GM20431 (cell line): ENCODE measurements around the gene GID4.

Experiments
- in situ Hi-C: fragments of 300-500 bp; cut with MseI, MboI; formaldehyde crosslinking; loops from one replicate; pipeline ENCODE4 v1.15.0; 2020; ENCODE audit warnings: low sequenced_read_pairs; ENCODE audit not compliant: unreplicated experiment

Gene GID4

GRCh38 chr17:18040261-18040858 is 1.2 kb downstream of the GID4 start:
- in situ Hi-C loops: loop anchor here (25.0 kb wide), 1 partner anchor 353 kb away; the partner anchor contains the start of gene RAI1

GRCh38 chr17:18041776-18042175 is 2.6 kb downstream of the GID4 start:
- in situ Hi-C loops: loop anchor here (25.0 kb wide), 1 partner anchor 354 kb away; the partner anchor contains the start of gene RAI1

- in situ Hi-C loops: loop anchor here (25.0 kb wide), 1 partner anchor 356 kb away; the partner anchor contains the start of gene RAI1
Measured at GRCh38 chr17:18042983-18043382, 3.8 kb downstream of the GID4 start.

- in situ Hi-C loops: loop anchor here (25.0 kb wide), 1 partner anchor 356 kb away; the partner anchor contains the start of gene RAI1
Measured at GRCh38 chr17:18043491-18043890, 4.3 kb downstream of the GID4 start.

GRCh38 chr17:18044609-18045008 is 5.4 kb downstream of the GID4 start:
- in situ Hi-C loops: loop anchor here (25.0 kb wide), 1 partner anchor 357 kb away; the partner anchor contains the start of gene RAI1

GRCh38 chr17:18045691-18046350 is 6.6 kb downstream of the GID4 start:
- in situ Hi-C loops: loop anchor here (25.0 kb wide), 1 partner anchor 359 kb away; the partner anchor contains the start of gene RAI1

GRCh38 chr17:18055597-18055996 is 16.4 kb downstream of the GID4 start:
- in situ Hi-C loops: no loop called here

- in situ Hi-C loops: no loop called here
Measured at GRCh38 chr17:18056214-18056613, 17.0 kb downstream of the GID4 start.

- in situ Hi-C loops: no loop called here
Measured at GRCh38 chr17:18059283-18059682, 20.1 kb downstream of the GID4 start.

- in situ Hi-C loops: no loop called here
Measured at GRCh38 chr17:18064053-18064452, 24.8 kb downstream of the GID4 start.

- in situ Hi-C loops: no loop called here
Measured at GRCh38 chr17:18065546-18065945, 26.3 kb downstream of the GID4 start.

- in situ Hi-C loops: no loop called here
Measured at GRCh38 chr17:18066866-18067265, 27.7 kb downstream of the GID4 start.

GRCh38 chr17:18069101-18069500 is 29.9 kb downstream of the GID4 start:
- in situ Hi-C loops: no loop called here

- in situ Hi-C loops: no loop called here
Measured at GRCh38 chr17:18070861-18071340, 31.7 kb downstream of the GID4 start.

GRCh38 chr17:18071751-18072150 is 32.5 kb downstream of the GID4 start:
- in situ Hi-C loops: no loop called here

- in situ Hi-C loops: no loop called here
Measured at GRCh38 chr17:18074566-18075272, 35.5 kb downstream of the GID4 start.

GRCh38 chr17:18076936-18077335 is 37.7 kb downstream of the GID4 start:
- in situ Hi-C loops: no loop called here

GRCh38 chr17:18079543-18079942 is 40.3 kb downstream of the GID4 start:
- in situ Hi-C loops: no loop called here

- in situ Hi-C loops: no loop called here
Measured at GRCh38 chr17:18084256-18084655, 45.0 kb downstream of the GID4 start.

- in situ Hi-C loops: no loop called here
Measured at GRCh38 chr17:18087610-18088491, 48.6 kb downstream of the GID4 start, which contains the start of gene DRG2. Gene DRG2, plus strand, starts transcription at chr17:18087948. Its CDS starts 76 bp downstream, at chr17:18088024.
